Mammary epithelial cell (primary cell): ENCODE results near the gene DYNC2I2.

Source experiments
- CTCF ChIP-seq, 2 donors: IDR thresholded peaks in 1 of 2; conservative IDR thresholded peaks in 1 of 2; 2 replicates each; pipeline ENCODE4 v1.5.1; 2011 to 2012; ENCODE audit warnings: inconsistent platforms in 2 of 2, low read length in 2 of 2, mild to moderate bottlenecking in 2 of 2, control low read depth in 1 of 2, low read depth in 1 of 2; ENCODE audit not compliant: insufficient read depth in 1 of 2; ENCODE audit errors: extremely low read depth in 1 of 2
- EZH2 ChIP-seq: IDR thresholded peaks from 2 replicates; pipeline ENCODE4 v1.6.1; 2012; ENCODE audit warnings: low read length, inconsistent platforms, borderline replicate concordance

GRCh38 chr9:128627127-128627715 is 29.4 kb downstream of the DYNC2I2 start:
- TF ChIP-seq CTCF (conservative IDR thresholded peaks at IDR 0.05 in 1 of 2, IDR thresholded peaks at IDR 0.05 in 1 of 2; ENCODE audit: extremely low read depth in 1 of 2, insufficient read depth in 1 of 2, low read depth in 1 of 2, low read length in 2 of 2) (no peak), EZH2 (no peak)
